Measurements from ENCODE around the gene TEKT5.
A peak's percentile ranks its signal among the peaks of the same experiment; 100 is the strongest.
"Not testable (repeated sequence)": the region's sequence is repeated elsewhere in the genome, so short reads cannot be mapped to it uniquely, and the experiment has no call there.

Gene TEKT5

GRCh38 chr16:10657925-10658324, 36.8 kb downstream of the TEKT5 start:
- no peak for DNase-seq

GRCh38 chr16:10656618-10657017, 38.1 kb downstream of the TEKT5 start:
- DNase-seq: no peak

GRCh38 chr16:10655415-10655977, 39.2 kb downstream of the TEKT5 start:
- no peak for DNase-seq

- DNase-seq: no peak
Observed at GRCh38 chr16:10654592-10655414, 39.9 kb downstream of the TEKT5 start.

- peak; percentile 78 for DNase-seq
Observed at GRCh38 chr16:10652730-10653590, 41.8 kb downstream of the TEKT5 start.

GRCh38 chr16:10649098-10649497, 45.6 kb downstream of the TEKT5 start:
- not testable (repeated sequence) for DNase-seq

GRCh38 chr16:10647721-10648296, 46.9 kb downstream of the TEKT5 start:
- DNase-seq: no peak

- no peak for DNase-seq
Observed at GRCh38 chr16:10647264-10647720, 47.4 kb downstream of the TEKT5 start.

- no peak for DNase-seq
Observed at GRCh38 chr16:10646581-10647263, 48.0 kb downstream of the TEKT5 start.

GRCh38 chr16:10646228-10646580, 48.5 kb downstream of the TEKT5 start:
- DNase-seq: no peak

- DNase-seq: no peak
Observed at GRCh38 chr16:10644092-10644491, 50.6 kb downstream of the TEKT5 start.

GRCh38 chr16:10642964-10643363, 51.8 kb downstream of the TEKT5 start:
- no peak for DNase-seq

GRCh38 chr16:10641953-10642949, 52.5 kb downstream of the TEKT5 start:
- DNase-seq: no peak

- no peak for DNase-seq
Observed at GRCh38 chr16:10641555-10641952, 53.2 kb downstream of the TEKT5 start.

- DNase-seq: no peak
Observed at GRCh38 chr16:10640934-10641333, 53.8 kb downstream of the TEKT5 start.

GRCh38 chr16:10638101-10638500, 56.6 kb downstream of the TEKT5 start:
- DNase-seq: no peak

GRCh38 chr16:10637337-10638037, 57.2 kb downstream of the TEKT5 start:
- no peak for DNase-seq

GRCh38 chr16:10635365-10636021, 59.2 kb downstream of the TEKT5 start:
- no peak for DNase-seq

- not testable (repeated sequence) for DNase-seq
Observed at GRCh38 chr16:10633429-10633828, 61.3 kb downstream of the TEKT5 start.

- no peak for DNase-seq
Observed at GRCh38 chr16:10631886-10632285, 62.8 kb downstream of the TEKT5 start.

Data from NCI-H2171 (cell line).